Mesenchymal stem cell (in vitro differentiated cells and primary cell): ENCODE data around the gene RFX8.

Experiments used
- DNase-seq: peaks from one replicate; pipeline ENCODE4 v3.0.0-alpha.2; 2013
- H2AFZ ChIP-seq: one replicate; pipeline ENCODE4 v1.6.1; 2013; ENCODE audit warnings: low read depth, mild to moderate bottlenecking, control low read depth, inconsistent platforms, low read length, moderate library complexity
- H2AK5ac ChIP-seq: 2 replicates; pipeline ENCODE4 v1.6.1; 2013; ENCODE audit warnings: low read length, moderate library complexity, mild to moderate bottlenecking, inconsistent platforms; ENCODE audit not compliant: severe bottlenecking
- H2BK120ac ChIP-seq: one replicate; pipeline ENCODE4 v1.6.1; 2013; ENCODE audit warnings: low read depth, mild to moderate bottlenecking, inconsistent platforms, low read length, moderate library complexity
- H2BK12ac ChIP-seq, 2 experiments: one replicate each; pipeline ENCODE4 v1.6.1; 2013; ENCODE audit warnings: inconsistent platforms in 2 of 2, low read length in 2 of 2, mild to moderate bottlenecking in 2 of 2, moderate library complexity in 2 of 2, control low read depth in 1 of 2
- H2BK15ac ChIP-seq: one replicate; pipeline ENCODE4 v1.6.1; 2013; ENCODE audit warnings: mild to moderate bottlenecking, low read depth, inconsistent platforms; ENCODE audit not compliant: poor library complexity, severe bottlenecking
- H2BK5ac ChIP-seq: 2 replicates; pipeline ENCODE4 v1.6.1; 2013; ENCODE audit warnings: low read depth, mild to moderate bottlenecking, low read length, control low read depth, inconsistent platforms; ENCODE audit not compliant: poor library complexity, severe bottlenecking
- H3K14ac ChIP-seq, 2 experiments: one replicate each; pipeline ENCODE4 v1.6.1; 2013; ENCODE audit warnings: inconsistent platforms in 2 of 2, low read length in 2 of 2, control low read depth in 1 of 2, mild to moderate bottlenecking in 1 of 2, moderate library complexity in 1 of 2
- H3K18ac ChIP-seq, 2 experiments: one replicate each; pipeline ENCODE4 v1.6.1; 2013; ENCODE audit warnings: inconsistent platforms in 2 of 2, low read length in 2 of 2, control low read depth in 1 of 2, low read depth in 1 of 2, mild to moderate bottlenecking in 1 of 2
- H3K23ac ChIP-seq, 2 experiments: one replicate each; pipeline ENCODE4 v1.6.1; 2013; ENCODE audit warnings: inconsistent platforms in 2 of 2, low read length in 2 of 2, mild to moderate bottlenecking in 2 of 2, moderate library complexity in 2 of 2, control low read depth in 1 of 2
- H3K27ac ChIP-seq: 2 replicates; pipeline ENCODE4 v1.5.1; 2013; ENCODE audit warnings: mild to moderate bottlenecking, moderate library complexity, low read length, control low read depth, inconsistent platforms; ENCODE audit not compliant: poor library complexity, severe bottlenecking
- H3K27me3 ChIP-seq, 2 experiments: 2 replicates each; pipeline versions ENCODE4 v1.6.1 to v1.7.0; 2013; ENCODE audit warnings: low read length in 2 of 2, mild to moderate bottlenecking in 2 of 2, moderate library complexity in 2 of 2, control low read depth in 1 of 2, inconsistent platforms in 1 of 2; ENCODE audit not compliant: control insufficient read depth in 1 of 2, insufficient read depth in 1 of 2
- H3K36me3 ChIP-seq, 2 experiments: 2 replicates each; pipeline versions ENCODE4 v1.6.1 to v1.7.0; 2013; ENCODE audit warnings: low read length in 2 of 2, control low read depth in 1 of 2, inconsistent platforms in 1 of 2, low read depth in 1 of 2, mild to moderate bottlenecking in 1 of 2; ENCODE audit not compliant: insufficient read depth in 2 of 2, control insufficient read depth in 1 of 2
- H3K4ac ChIP-seq, 2 experiments: one replicate each; pipeline ENCODE4 v1.6.1; 2013; ENCODE audit warnings: inconsistent platforms in 2 of 2, low read length in 2 of 2, mild to moderate bottlenecking in 2 of 2, moderate library complexity in 2 of 2, control low read depth in 1 of 2, low read depth in 1 of 2
- H3K4me1 ChIP-seq: 2 replicates; pipeline ENCODE4 v1.6.1; 2013; ENCODE audit warnings: low read depth, low read length, control low read depth; ENCODE audit not compliant: control insufficient read depth, insufficient read depth
- H3K4me2 ChIP-seq: 2 replicates; pipeline ENCODE4 v1.6.1; 2013; ENCODE audit warnings: low read length, mild to moderate bottlenecking, inconsistent platforms; ENCODE audit not compliant: poor library complexity, severe bottlenecking
- H3K4me3 ChIP-seq, 2 experiments: 2 replicates each; pipeline versions ENCODE4 v1.5.1 to v1.7.0; 2013; ENCODE audit warnings: low read length in 2 of 2, mild to moderate bottlenecking in 2 of 2, control low read depth in 1 of 2, low read depth in 1 of 2; ENCODE audit not compliant: insufficient read depth in 1 of 2
- H3K79me1 ChIP-seq: replicated peaks from 2 replicates; pipeline ENCODE4 v1.6.1; 2013; ENCODE audit warnings: mild to moderate bottlenecking, control low read depth, low read length, inconsistent platforms; ENCODE audit not compliant: poor library complexity, severe bottlenecking
- H3K9ac ChIP-seq: 2 replicates; pipeline ENCODE4 v1.7.0; 2013; ENCODE audit warnings: mild to moderate bottlenecking, low read length, moderate library complexity
- H3K9me3 ChIP-seq: 2 replicates; pipeline ENCODE4 v1.7.0; 2013; ENCODE audit warnings: mild to moderate bottlenecking, low read length; ENCODE audit not compliant: control insufficient read depth
- H4K8ac ChIP-seq: one replicate; pipeline ENCODE4 v1.6.1; 2013; ENCODE audit warnings: inconsistent platforms, mild to moderate bottlenecking, low read length, moderate library complexity
- H4K91ac ChIP-seq: one replicate; pipeline ENCODE4 v1.6.1; 2013; ENCODE audit warnings: mild to moderate bottlenecking, low read length, inconsistent platforms
- WGBS: methylation state at CpG from one replicate; pipeline ENCODE4 v1.1.7; 2013; ENCODE audit warnings: mixed read lengths; 5-methylcytosine and 5-hydroxymethylcytosine counted together

RFX8 gene

DNA sequence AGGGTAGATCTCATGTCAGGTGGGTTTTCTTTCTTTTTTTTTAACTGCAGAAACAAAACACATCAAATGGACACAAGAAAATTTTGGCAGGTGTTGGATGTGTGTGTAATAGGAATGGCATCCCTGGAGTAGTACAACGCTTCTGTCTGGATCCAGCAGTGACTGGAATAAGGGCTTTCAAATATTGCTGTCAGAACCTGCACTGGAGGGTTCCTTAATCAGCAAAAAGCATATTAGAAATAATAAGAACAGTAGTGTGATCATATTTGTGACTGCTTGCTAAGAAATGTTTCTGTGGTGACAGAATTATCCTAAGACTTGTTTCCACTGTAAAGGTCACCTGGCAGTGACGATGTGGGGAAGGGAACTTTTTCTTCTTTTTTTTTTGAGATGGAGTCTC lies 118.4 kb downstream of the RFX8 start:
- 89% methylated on average over 2 of the region's 2 CpGs for WGBS

DNA sequence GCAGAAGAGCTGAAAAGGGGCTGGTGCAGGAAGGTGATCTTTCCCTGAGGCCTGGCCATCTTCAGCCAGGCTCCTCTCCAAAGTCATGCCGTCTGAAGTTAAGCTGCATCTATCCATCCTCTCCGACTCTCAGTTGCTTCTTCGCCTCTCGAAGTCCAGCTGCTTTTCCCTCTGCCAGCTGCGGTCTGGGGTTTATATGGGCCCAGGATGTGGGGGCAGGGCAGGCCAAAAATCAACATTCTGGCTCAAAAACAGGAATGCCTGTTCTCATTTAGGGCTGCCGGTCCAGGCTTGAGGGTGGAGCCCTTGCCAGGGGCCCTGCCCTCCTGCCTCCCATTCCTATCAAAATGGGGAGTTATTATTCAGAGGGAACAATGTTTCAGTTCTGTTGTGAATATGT lies 118.9 kb downstream of the RFX8 start:
- Histone ChIP-seq H3K23ac (no peak overlapping the region), H3K4me3 (no peak overlapping the region), H3K4me2 (no peak overlapping the region), H3K36me3 (no peaks in the 10 kb centered on the region), H3K18ac (no peak overlapping the region), H2AK5ac (no peak overlapping the region), H2AFZ (no peak overlapping the region), H3K4ac (no peak overlapping the region), H2BK15ac (peak overlapping the region; percentile 80), H3K9ac (no peak overlapping the region), H3K4me1 (peaks cover 3% of the 10 kb centered on the region), H3K9me3 (no peaks in the 10 kb centered on the region), H2BK5ac (no peak overlapping the region), H3K27me3 (peaks cover 0 to 9% of the 10 kb centered on the region in 2 experiments), H3K79me1 (no peaks in the 10 kb centered on the region), H4K8ac (no peak overlapping the region), H3K27ac (no peak overlapping the region), H2BK12ac (no peak overlapping the region), H2BK120ac (no peak overlapping the region), H3K14ac (no peak overlapping the region), H4K91ac (peak overlapping the region; percentile 15)
- DNase-seq: no peak
- WGBS: 92% methylated on average over 6 of the region's 6 CpGs

More for the DNA sequence above, 118.4 kb downstream of the RFX8 start:
- Histone ChIP-seq H2BK120ac (no peak overlapping the region), H3K23ac (no peak overlapping the region), H3K79me1 (no peaks in the 10 kb centered on the region), H2BK5ac (no peak overlapping the region), H3K14ac (no peak overlapping the region), H3K36me3 (no peaks in the 10 kb centered on the region), H2AK5ac (no peak overlapping the region), H2BK15ac (no peak overlapping the region), H3K27me3 (peaks cover 0 to 11% of the 10 kb centered on the region in 2 experiments), H3K4me1 (peaks cover 3% of the 10 kb centered on the region), H3K4ac (no peak overlapping the region), H3K18ac (no peak overlapping the region), H3K9me3 (no peaks in the 10 kb centered on the region), H2BK12ac (no peak overlapping the region), H3K4me2 (no peak overlapping the region), H4K91ac (no peak overlapping the region), H3K4me3 (no peak overlapping the region), H3K27ac (no peak overlapping the region), H4K8ac (no peak overlapping the region), H3K9ac (no peak overlapping the region), H2AFZ (no peak overlapping the region)
- DNase-seq: no peak

DNA sequence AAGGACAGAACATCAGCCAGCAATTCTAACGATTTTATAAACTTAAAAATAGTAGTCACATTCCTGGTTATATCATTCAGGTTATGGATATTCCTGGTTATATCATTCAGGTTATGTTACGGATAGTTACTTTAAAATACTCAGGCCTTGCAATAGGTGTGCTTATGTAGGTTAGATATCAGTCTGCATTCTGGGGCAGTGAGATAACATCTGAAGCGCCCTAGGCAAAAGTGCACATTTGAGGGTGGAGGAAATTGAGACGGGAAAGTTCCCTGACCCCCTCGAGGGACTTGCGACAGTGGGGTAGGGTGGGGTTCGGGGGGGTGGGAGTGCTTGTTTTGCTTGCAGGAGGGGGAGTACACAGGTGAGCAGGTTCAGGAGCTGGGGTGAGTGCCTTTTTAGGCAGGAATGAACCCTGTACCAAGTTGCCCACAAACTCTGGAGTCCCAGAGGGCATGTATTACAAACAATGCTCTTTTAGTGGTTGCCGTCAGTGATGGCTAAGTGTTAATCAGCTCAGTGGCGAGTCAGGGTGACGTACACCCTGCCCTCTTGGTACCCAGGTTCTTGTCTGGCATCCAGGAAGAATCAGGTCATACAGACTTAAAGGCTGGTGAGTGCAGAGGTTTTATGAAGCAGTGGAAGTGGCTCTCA lies 119.4 kb downstream of the RFX8 start:
- H3K4me3 ChIP-seq: no peak overlapping the region
- no peak overlapping the region for H4K91ac ChIP-seq

DNA sequence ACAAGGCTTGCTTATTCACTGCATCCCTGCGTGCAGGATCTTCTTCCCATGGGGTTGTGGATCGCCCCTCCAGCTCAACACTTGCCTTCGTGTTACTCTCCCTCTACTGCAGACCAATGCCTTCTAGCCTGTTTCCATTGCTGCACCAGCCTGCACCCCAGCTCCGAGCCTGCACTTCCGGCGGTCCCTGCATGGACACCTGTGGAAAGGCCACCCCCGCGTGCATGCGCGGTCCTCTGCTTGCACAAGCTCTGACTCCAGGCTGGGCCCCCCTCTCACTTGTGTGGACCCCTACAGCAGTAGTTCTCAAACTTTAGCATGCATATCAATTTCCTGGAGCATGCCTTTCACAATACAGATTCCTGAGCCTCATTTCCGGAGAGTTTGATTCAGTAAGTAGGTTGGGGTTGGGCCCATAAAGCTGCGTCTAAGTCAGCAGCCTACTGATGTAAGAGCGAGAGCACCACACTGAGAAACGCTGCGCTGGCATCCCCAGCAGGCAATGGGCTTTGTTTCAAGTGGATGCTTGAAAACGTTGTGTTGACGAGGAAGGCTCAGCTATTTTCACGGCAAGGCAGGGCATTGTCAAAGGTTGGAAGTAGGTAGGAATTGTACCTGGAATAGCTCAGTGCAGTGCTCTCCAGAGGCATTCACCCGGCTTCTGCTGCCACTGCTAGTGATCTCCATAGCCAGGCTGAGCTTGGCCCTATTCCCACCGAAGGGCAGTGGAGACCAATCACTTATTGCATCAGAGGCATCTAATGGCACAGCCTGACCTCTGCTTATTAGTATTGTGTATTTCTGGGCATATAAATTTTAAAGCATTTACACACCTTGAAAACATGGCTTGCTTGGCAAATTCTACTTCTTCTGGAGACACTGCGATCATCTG lies 120.2 kb downstream of the RFX8 start:
- Histone ChIP-seq H4K8ac (no peak overlapping the region), H3K4ac (no peak overlapping the region), H3K9ac (no peak overlapping the region), H2AFZ (no peak overlapping the region), H3K14ac (peak overlapping the region in 1 of 2 experiments; percentile 4), H2BK12ac (no peak overlapping the region), H3K23ac (no peak overlapping the region), H3K9me3 (no peaks in the 10 kb centered on the region), H2BK120ac (no peak overlapping the region), H2BK15ac (no peak overlapping the region), H3K18ac (no peak overlapping the region), H3K27me3 (peaks cover 0 to 9% of the 10 kb centered on the region in 2 experiments), H4K91ac (no peak overlapping the region), H3K4me3 (no peak overlapping the region), H3K27ac (no peak overlapping the region), H2AK5ac (no peak overlapping the region), H3K4me2 (no peak overlapping the region), H3K4me1 (peaks cover 3% of the 10 kb centered on the region), H3K36me3 (no peaks in the 10 kb centered on the region), H3K79me1 (no peaks in the 10 kb centered on the region), H2BK5ac (no peak overlapping the region)
- no peak for DNase-seq
- 92% methylated on average over 20 of the region's 21 CpGs for WGBS

More for the DNA sequence above, 119.4 kb downstream of the RFX8 start:
- Histone ChIP-seq H4K8ac (no peak overlapping the region), H2BK15ac (no peak overlapping the region), H3K27me3 (peaks cover 0 to 9% of the 10 kb centered on the region in 2 experiments), H2AFZ (no peak overlapping the region), H3K4me1 (peaks cover 3% of the 10 kb centered on the region), H3K14ac (no peak overlapping the region), H3K23ac (no peak overlapping the region), H3K27ac (no peak overlapping the region), H2BK12ac (no peak overlapping the region), H3K4ac (no peak overlapping the region), H3K36me3 (no peaks in the 10 kb centered on the region), H3K9ac (no peak overlapping the region), H3K79me1 (no peaks in the 10 kb centered on the region), H3K4me2 (no peak overlapping the region), H2BK5ac (no peak overlapping the region), H3K18ac (no peak overlapping the region), H2BK120ac (no peak overlapping the region), H3K9me3 (no peaks in the 10 kb centered on the region), H2AK5ac (no peak overlapping the region)
- 86% methylated on average over 9 of the region's 10 CpGs for WGBS
- no peak for DNase-seq
